GM18505 (cell line): ENCODE data around the gene FBXO33.

ENCODE experiments used
- ATAC-seq: cut with Tn5 transposase; IDR thresholded peaks from one replicate; pipeline ENCODE4 v1.9.1; 2021; ENCODE audit not compliant: unreplicated experiment
- POLR2A ChIP-seq: IDR thresholded peaks from 4 replicates; pipeline ENCODE4 v1.6.1; 2011; ENCODE audit warnings: borderline replicate concordance; ENCODE audit not compliant: insufficient read depth, insufficient read length; ENCODE audit errors: extremely low read depth

The FBXO33 gene

DNA sequence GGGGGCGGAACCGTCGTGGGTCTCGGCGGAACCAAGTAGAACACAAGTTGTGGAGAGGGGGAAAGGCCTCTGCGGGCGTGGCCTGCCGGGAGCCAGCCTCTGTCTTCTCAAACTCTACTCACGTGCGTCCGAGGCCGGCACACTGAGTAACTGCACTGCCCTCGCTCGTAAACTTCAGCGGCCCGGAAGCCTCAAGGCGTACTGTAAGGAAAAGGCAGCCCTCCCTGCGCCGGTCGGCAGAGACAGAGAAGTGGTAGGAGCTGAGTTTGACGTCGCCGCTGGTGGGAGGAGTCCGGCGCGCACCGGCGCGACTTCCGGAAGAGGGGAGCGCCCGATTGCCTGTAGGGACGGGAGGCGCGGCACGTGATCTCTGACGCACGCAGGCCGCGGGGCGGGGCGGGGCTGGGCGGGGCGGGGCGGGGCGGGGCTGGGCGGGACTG lies at the start of gene FBXO33:
Gene FBXO33 (minus strand): TSS at position 255 of the 440 bp plus-strand sequence. CDS start 271 bp downstream, outside the sequence.
- ATAC-seq = peak; percentile 81
- no peak for TF ChIP-seq POLR2A

GRCh38 chr14:39474416-39474911 lies 42.2 kb upstream of the FBXO33 start:
- ATAC-seq = peak; percentile 87
- no peak for TF ChIP-seq POLR2A

DNA sequence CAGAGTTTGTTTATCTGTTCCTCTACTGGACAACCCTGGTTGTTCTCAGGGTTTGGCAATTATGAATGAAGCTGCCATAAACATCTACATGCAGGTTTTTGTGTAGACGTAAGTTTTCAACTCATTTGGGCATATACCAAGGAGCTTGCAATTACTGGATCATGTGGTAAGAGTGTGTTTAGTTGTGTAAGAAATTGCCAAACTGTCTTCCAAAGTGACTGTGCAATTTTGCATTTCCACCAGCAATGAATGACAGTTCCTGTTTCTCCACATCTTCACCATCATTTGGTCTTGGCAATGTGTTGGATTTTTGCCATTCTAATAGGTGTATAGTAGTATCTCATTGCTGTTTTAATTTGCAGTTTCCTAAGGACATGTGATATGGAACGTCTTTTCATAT lies 39.8 kb upstream of the FBXO33 start:
- TF ChIP-seq POLR2A = no peak
- no peak for ATAC-seq

DNA sequence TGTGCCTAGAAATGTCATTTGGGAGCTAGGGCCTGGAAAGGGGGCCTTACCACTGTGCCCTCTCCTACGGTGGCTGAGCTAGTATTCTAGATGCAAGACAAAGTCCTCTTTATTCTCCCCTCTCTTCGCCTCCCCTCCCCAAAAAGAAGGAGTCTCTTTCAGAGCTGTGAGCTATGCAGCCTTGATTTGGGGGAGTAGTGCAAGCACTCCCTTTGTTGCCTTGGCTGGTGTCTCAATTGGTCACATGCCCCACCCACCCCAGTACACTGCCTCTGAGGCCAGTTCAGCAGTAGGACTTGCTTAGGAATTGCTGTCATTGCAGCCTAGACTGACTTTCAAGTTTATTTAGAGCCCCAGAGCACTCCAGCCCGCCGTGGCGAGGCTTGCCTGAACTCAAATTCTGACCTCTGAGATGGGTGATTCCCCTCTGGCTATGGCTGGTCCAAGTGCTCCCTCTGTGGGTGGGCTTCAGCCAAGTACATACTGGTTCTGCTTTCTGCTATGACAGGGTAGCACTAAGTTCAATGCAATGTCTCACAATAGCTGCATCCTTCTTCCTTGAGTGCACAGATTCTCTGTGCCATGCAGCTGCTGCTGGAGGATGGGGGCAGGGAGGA lies 37.0 kb upstream of the FBXO33 start:
- no peak for TF ChIP-seq POLR2A
- peak; percentile 98 for ATAC-seq

DNA sequence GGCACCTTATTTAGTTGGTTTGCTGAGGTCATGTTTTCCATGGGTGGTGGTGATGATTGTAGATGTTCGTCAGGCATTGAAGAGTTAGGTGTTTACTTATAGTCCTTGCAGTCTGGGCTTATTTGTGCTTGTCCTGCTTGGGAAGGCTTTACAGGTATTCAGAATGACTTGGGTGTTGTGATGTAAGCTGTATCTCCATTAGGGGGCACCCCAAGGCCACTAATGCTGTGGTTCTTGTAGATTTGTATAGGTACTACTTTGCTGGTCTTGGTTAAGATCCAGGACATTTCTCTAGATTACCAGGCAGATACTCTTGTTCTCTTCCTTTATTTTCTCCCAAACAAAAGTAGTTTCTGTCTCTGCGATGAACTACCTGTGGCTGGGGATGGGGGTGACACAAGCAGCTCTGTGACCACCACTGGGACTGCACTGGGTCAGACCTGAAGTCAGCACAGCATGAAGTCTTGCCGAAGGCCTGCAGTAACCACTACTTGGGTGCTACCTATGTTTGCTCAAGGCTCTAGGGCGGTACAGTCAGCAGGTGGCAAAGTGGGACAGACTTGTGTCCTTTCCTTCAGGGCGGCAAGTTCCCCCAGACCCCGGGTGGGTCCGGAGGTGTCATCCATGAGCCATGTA lies 35.8 kb upstream of the FBXO33 start:
- ATAC-seq = peak; percentile 61
- TF ChIP-seq POLR2A = no peak

- no peak for ATAC-seq
- no peak for TF ChIP-seq POLR2A
Observed at GRCh38 chr14:39459795-39460478, 27.7 kb upstream of the FBXO33 start.

- ATAC-seq = no peak
- TF ChIP-seq POLR2A = no peak
Observed at GRCh38 chr14:39456702-39457250, 24.5 kb upstream of the FBXO33 start.

- TF ChIP-seq POLR2A = no peak
- no peak for ATAC-seq
Observed at GRCh38 chr14:39454906-39455539, 22.8 kb upstream of the FBXO33 start.

DNA sequence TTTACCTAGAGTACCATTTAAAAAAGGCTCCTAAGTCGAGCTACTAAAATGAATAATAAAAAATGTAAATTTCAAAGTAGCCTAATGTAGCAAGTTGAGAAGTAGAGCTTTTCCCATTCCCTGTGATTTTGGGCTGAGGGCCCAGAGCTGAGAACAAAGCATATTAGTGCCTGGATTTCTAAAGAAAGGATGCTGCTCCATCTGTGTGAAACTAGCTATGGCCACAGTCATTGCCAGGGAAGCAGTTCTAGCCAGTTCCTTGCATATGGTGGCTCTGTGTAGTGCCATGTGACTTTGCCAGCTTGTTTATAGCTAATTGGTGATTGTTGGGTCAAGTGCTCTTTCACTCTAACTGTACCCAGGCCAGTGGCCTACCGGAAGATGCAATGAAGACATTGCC lies 20.4 kb upstream of the FBXO33 start:
- no peak for TF ChIP-seq POLR2A
- ATAC-seq = no peak

DNA sequence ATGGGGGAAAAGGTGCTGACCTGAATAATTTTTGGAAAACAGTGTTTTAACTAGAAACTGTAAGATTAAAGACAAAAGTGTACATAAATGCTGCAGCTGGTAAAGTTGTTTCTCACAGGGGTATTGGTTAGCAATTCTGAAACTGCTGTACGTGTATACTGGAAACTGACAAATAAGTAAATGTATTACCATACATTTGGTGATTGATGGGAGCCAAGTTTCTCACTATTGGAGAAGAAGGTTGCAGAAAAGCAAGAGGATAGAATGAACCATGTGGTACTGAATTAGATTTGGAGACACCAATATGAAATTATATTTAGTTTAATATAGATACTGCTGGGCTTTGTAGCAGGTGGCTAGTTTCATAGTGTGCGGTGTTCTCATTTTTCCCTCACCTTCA lies 19.6 kb upstream of the FBXO33 start:
- no peak for TF ChIP-seq POLR2A
- no peak for ATAC-seq

- TF ChIP-seq POLR2A = no peak
- ATAC-seq = no peak
Observed at GRCh38 chr14:39447175-39447661, 15.0 kb upstream of the FBXO33 start.

DNA sequence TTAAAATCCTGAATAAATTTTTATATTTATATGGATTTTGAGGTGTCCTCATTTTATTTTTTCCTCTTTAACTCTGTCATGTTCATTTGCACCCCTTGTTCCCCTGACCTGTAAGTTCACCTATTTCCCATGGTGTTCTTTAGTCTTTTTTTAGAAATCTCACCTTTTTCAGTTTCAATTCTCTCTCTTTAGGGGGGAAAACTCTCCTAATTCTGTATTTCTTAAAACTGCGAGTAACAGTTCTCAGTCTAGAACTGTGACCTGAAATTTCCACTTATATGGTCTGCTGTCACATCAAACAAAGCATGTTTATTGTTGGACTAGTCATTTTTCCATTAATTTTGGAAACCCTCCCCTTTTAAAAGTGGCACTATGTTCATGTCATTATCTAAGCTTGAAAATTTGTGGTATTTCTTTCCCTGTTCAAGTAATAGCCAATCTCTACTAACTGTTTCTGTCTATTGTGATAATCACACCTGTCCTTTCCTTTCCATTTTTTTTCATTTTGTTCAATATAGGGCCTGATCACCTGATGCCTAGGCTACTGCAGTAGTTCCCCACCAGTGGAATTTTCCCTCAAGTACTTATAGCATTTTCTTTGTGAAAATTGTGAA lies 14.0 kb upstream of the FBXO33 start:
- TF ChIP-seq POLR2A = no peak
- peak; percentile 41 for ATAC-seq

DNA sequence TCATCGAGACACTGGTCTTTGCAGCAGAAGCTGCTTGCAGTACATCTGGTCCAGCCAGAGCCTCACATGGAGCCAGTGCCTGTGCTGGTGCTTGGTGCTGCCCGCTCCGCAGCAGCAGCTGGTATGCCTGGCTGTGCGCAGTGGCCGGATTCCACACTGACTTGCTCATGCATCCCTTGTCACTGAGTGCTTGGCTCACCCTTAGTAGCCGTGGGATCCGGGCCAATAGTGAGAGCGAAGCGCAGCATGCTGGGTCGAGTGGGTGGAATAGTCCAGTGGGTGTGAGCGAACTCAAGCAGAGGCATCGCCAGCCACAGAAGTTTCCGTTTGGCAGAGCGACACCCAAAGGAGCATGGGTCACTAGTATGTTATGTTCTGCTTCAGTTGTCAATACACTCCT lies 10.1 kb upstream of the FBXO33 start:
- no peak for ATAC-seq
- TF ChIP-seq POLR2A = no peak

DNA sequence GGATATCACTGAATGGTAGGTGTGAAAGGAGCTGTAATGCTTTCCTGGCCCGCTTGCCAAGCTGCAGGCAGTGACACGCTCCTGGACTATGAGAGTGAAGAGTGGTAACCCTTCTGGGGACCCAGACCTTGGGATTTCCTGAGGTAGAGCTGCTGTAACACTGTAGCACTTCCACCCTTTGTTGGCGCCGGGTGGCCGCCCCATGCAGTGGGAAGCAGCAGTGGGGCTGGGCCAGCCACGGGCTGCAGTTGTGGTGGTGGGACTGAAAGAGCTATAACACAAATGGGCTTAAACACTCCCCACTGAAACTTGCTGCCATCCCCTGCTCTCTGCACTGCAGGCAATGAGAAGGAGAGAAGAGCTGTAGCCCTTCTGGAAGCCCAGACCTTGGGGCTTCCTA lies 9.6 kb upstream of the FBXO33 start:
- no peak for TF ChIP-seq POLR2A

More for the DNA sequence above, 9.6 kb upstream of the FBXO33 start:
- ATAC-seq = no peak
